ENCODE measurements around the gene DCLK2. TPM values are rescaled to one million over a fixed set of nuclear protein-coding genes. Genes with fewer than 3 reads are reported as not detected.

Gene DCLK2
- total RNA-seq, 1 donor from 2014 or later = 49.2 TPM

DNA sequence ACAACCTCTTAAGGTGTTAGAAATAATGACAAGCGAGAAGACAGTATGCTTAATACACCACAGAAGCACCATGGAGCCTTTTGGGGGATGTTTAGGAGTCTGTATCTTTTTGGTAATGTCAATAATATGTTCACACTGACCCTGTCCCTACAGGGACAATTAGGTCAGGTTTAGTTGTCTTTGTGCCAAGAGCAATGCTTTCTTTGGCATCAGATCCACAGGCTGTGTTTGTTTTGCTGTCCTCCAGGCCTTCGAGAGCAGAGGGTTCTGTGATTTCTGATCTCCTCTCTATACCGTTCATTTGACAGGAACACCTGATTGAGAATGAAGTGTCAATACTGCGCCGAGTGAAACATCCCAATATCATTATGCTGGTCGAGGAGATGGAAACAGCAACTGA, 153.8 kb downstream of the DCLK2 start:
- Mint-ChIP-seq H3K9me3 (no peaks in the 10 kb centered on the region), H3K4me3 (no peak overlapping the region), H3K27me3 (ENCODE audit: low read depth) (no peaks in the 10 kb centered on the region), H3K4me1 (peaks cover 66% of the 10 kb centered on the region), H3K27ac (no peak overlapping the region), H3K36me3 (peaks cover 23% of the 10 kb centered on the region)
- TF ChIP-seq, protein P1, sequence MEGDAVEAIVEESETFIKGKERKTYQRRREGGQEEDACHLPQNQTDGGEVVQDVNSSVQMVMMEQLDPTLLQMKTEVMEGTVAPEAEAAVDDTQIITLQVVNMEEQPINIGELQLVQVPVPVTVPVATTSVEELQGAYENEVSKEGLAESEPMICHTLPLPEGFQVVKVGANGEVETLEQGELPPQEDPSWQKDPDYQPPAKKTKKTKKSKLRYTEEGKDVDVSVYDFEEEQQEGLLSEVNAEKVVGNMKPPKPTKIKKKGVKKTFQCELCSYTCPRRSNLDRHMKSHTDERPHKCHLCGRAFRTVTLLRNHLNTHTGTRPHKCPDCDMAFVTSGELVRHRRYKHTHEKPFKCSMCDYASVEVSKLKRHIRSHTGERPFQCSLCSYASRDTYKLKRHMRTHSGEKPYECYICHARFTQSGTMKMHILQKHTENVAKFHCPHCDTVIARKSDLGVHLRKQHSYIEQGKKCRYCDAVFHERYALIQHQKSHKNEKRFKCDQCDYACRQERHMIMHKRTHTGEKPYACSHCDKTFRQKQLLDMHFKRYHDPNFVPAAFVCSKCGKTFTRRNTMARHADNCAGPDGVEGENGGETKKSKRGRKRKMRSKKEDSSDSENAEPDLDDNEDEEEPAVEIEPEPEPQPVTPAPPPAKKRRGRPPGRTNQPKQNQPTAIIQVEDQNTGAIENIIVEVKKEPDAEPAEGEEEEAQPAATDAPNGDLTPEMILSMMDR (IDR thresholded peaks at IDR 0.05; ENCODE audit: unreplicated experiment) = no peak
- no peak for DNase-seq (ENCODE audit: low spot score in 2 of 2, unreplicated experiment in 2 of 2)

DNA sequence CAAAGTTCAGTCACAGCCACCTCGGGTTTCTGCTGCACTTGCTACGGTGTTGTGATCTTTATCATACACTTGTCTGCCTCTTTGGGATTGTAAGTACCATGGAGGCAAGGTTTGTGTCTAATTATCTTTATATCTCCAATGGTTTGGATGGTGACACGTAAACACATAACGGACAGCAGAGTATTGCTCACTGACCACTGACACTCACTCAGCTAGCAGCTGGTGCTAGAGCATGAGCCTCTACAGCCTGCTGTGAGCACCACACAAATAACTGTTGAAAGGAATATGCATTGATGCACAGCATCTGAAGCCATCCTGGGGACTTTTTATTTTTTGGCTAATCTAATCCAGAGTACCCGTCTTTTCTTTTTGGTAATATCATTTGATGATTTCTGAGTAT, 156.0 kb downstream of the DCLK2 start:
- Mint-ChIP-seq H3K27me3 (ENCODE audit: low read depth) (no peaks in the 10 kb centered on the region), H3K9me3 (no peaks in the 10 kb centered on the region), H3K4me3 (no peak overlapping the region), H3K36me3 (peaks cover 23% of the 10 kb centered on the region), H3K4me1 (peaks cover 78% of the 10 kb centered on the region), H3K27ac (peak overlapping the region; percentile 95)
- no peak for DNase-seq (ENCODE audit: low spot score in 2 of 2, unreplicated experiment in 2 of 2)
- TF ChIP-seq, protein P1 (IDR thresholded peaks at IDR 0.05; ENCODE audit: unreplicated experiment) = no peak

DNA sequence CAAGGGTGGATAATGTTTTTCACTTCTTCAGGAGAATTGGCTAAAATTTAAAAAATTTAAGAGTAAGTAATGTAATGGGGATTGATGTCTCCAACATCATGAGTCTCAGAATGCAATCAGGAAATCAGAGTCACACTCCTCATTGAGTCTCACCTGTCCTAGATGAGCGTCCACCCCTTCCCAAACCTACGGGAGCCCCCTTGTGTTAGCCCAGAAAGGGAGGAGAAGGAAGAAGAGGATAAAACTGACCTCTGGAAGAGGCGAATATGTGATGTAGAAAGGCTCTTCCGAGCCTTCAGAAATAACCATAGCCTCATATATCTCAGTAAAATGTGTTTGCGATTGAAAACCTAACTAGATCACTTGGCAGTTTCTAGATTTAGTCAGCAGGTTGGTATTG, 157.1 kb downstream of the DCLK2 start:
- Mint-ChIP-seq H3K4me1 (peaks cover 76% of the 10 kb centered on the region), H3K27ac (peak overlapping the region; percentile 95), H3K4me3 (no peak overlapping the region), H3K9me3 (no peaks in the 10 kb centered on the region), H3K27me3 (ENCODE audit: low read depth) (no peaks in the 10 kb centered on the region), H3K36me3 (peaks cover 28% of the 10 kb centered on the region)
- TF ChIP-seq, protein P1 (IDR thresholded peaks at IDR 0.05; ENCODE audit: unreplicated experiment) = no peak
- DNase-seq (ENCODE audit: low spot score in 2 of 2, unreplicated experiment in 2 of 2) = no peak

DNA sequence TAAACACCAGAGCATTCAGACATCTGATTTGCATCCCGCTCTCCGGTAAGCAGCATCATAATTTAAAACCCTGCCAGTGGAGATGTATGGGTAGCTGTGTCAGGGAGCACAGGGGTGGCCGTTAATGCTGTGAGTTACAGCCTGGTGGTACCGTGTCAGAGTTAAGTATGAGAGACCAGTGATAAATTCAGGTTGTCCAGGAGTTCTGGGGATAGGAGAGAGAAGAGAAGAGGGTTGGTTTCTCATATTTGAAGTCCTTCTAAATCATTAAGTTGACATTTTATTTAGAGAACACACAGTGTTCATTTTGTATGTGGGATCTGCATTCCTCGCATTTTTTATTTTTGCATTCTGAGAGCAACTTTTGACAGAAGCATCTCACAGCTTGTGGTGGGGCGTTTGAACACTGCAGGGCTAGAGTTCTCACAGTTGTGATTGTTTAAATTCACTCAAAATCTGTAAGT, 157.6 kb downstream of the DCLK2 start:
- Mint-ChIP-seq H3K4me3 (no peak overlapping the region), H3K9me3 (no peaks in the 10 kb centered on the region), H3K27me3 (ENCODE audit: low read depth) (no peaks in the 10 kb centered on the region), H3K4me1 (peaks cover 73% of the 10 kb centered on the region), H3K27ac (peak overlapping the region; percentile 95), H3K36me3 (peaks cover 30% of the 10 kb centered on the region)
- TF ChIP-seq, protein P1 (IDR thresholded peaks at IDR 0.05; ENCODE audit: unreplicated experiment) = no peak
- DNase-seq (ENCODE audit: low spot score in 2 of 2, unreplicated experiment in 2 of 2) = no peak

DNA sequence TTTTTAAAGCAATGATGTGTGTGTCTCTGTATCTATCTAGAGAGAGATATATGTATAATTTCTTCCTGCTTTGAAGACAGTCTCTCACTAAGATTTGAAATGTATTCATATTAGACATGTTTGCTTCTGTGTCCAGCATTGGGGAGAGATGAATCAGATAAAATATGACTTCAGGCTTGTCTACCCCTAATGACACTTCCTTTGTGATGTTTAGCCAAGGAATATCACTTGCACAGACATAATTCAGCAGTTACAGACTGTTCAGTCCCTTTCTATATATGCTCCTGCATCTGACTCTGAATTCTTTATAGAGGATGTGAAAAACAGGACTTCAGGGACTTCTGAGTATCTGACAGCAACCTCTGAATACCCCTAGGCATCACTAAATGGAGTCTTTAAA, 158.4 kb downstream of the DCLK2 start:
- DNase-seq (ENCODE audit: low spot score in 2 of 2, unreplicated experiment in 2 of 2) = no peak
- H3K27ac Mint-ChIP-seq = peak overlapping the region; percentile 95
- peaks cover 66% of the 10 kb centered on the region for H3K4me1 Mint-ChIP-seq

More for the DNA sequence above, 158.4 kb downstream of the DCLK2 start:
- no peaks in the 10 kb centered on the region for H3K27me3 Mint-ChIP-seq (ENCODE audit: low read depth)
- no peaks in the 10 kb centered on the region for H3K9me3 Mint-ChIP-seq
- no peak overlapping the region for H3K4me3 Mint-ChIP-seq
- H3K36me3 Mint-ChIP-seq = peaks cover 35% of the 10 kb centered on the region
- TF ChIP-seq, protein P1 (IDR thresholded peaks at IDR 0.05; ENCODE audit: unreplicated experiment) = no peak
